Endodermal cell (in vitro differentiated cells): ENCODE measurements around the gene ANO6. TPM values are rescaled to one million over a fixed set of nuclear protein-coding genes. Genes with fewer than 3 reads are reported as not detected.

Experiments used
- DNase-seq: peaks from one replicate; pipeline ENCODE4 v3.0.0-alpha.2; 2017
- H3K27ac ChIP-seq: 2 replicates; pipeline ENCODE4 v1.5.1; 2013; ENCODE audit warnings: mild to moderate bottlenecking, low read depth, low read length, moderate library complexity
- H3K27me3 ChIP-seq: 2 replicates; pipeline ENCODE4 v1.6.1; 2013; ENCODE audit warnings: mild to moderate bottlenecking, low read length, moderate library complexity; ENCODE audit not compliant: insufficient read depth, control insufficient read depth, poor library complexity, severe bottlenecking
- H3K36me3 ChIP-seq: 2 replicates; pipeline ENCODE4 v1.7.0; 2013; ENCODE audit warnings: mild to moderate bottlenecking, low read length, moderate library complexity; ENCODE audit not compliant: control insufficient read depth, insufficient read depth
- H3K4me1 ChIP-seq: one replicate; pipeline ENCODE4 v1.7.0; 2013; ENCODE audit warnings: low read length; ENCODE audit not compliant: control insufficient read depth, insufficient read depth
- H3K4me3 ChIP-seq: 2 replicates; pipeline ENCODE4 v1.5.1; 2013; ENCODE audit warnings: mild to moderate bottlenecking, low read length, moderate library complexity
- H3K9ac ChIP-seq: 2 replicates; pipeline ENCODE4 v1.6.1; 2013; ENCODE audit warnings: mild to moderate bottlenecking, low read length, moderate library complexity; ENCODE audit not compliant: poor library complexity, severe bottlenecking; ENCODE audit errors: extremely low read depth
- H3K9me3 ChIP-seq: 2 replicates; pipeline ENCODE4 v1.6.1; 2013; ENCODE audit warnings: mild to moderate bottlenecking, low read length, moderate library complexity; ENCODE audit not compliant: control insufficient read depth
- H3K27ac Mint-ChIP-seq: 2 replicates; pipeline ENCODE4 v1.8.0; 2020; ENCODE audit warnings: mixed read lengths
- H3K27me3 Mint-ChIP-seq: 2 replicates; pipeline ENCODE4 v1.8.0; 2021; ENCODE audit warnings: mild to moderate bottlenecking, mixed read lengths; ENCODE audit not compliant: insufficient read depth
- H3K36me3 Mint-ChIP-seq: 2 replicates; pipeline ENCODE4 v1.8.0; 2020; ENCODE audit warnings: low read depth, mixed read lengths
- H3K4me1 Mint-ChIP-seq: 2 replicates; pipeline ENCODE4 v1.8.0; 2020; ENCODE audit warnings: mixed read lengths
- H3K4me3 Mint-ChIP-seq: 2 replicates; pipeline ENCODE4 v1.8.0; 2020; ENCODE audit warnings: mild to moderate bottlenecking, moderate library complexity, mixed read lengths
- H3K9me3 Mint-ChIP-seq: 2 replicates; pipeline ENCODE4 v1.8.0; 2020; ENCODE audit warnings: mild to moderate bottlenecking, mixed read lengths
- CTCF ChIP-seq: fragments of 200-600 bp; sonication (generic); conservative IDR thresholded peaks from 2 replicates; pipeline ENCODE4 v1.5.0; 2021; ENCODE audit warnings: antibody characterized with exemption, mild to moderate bottlenecking
- WGBS, 2 experiments: methylation state at CpG; one replicate each; pipeline versions ENCODE4 v1.1.5 to v1.1.7; 2013; ENCODE audit warnings: missing lambda C conversion rate in 2 of 2, mixed read lengths in 1 of 2; ENCODE audit not compliant: insufficient coverage in 1 of 2, insufficient read length in 1 of 2; 5-methylcytosine and 5-hydroxymethylcytosine counted together
- total RNA-seq, 2 donors: library from RNA; stranded (reverse); fragmentation: NEBNext Ultra II Directional in 1 of 2; extraction: Animal tissue kit (Norgen Biotek cat#: 25700) in 1 of 2; gene quantifications; 2 replicates in 1 of 2; 3 replicates in 1 of 2; pipeline ENCODE4 v1.2.1, GENCODE V29; 2021

Gene ANO6
- total RNA-seq, 2 donors from 2014 or later, result 53.5 to 55.2 TPM

- H3K27ac Mint-ChIP-seq, result no peak overlapping the region
- no peaks in the 10 kb centered on the region for H3K27me3 Mint-ChIP-seq
- TF ChIP-seq CTCF, result no peak
- DNase-seq, result no peak
- Histone ChIP-seq H3K27ac (no peak overlapping the region), H3K36me3 (peaks cover 66% of the 10 kb centered on the region), H3K9me3 (peaks cover 26% of the 10 kb centered on the region), H3K9ac (no peak overlapping the region), H3K4me1 (peaks cover 2% of the 10 kb centered on the region), H3K27me3 (no peaks in the 10 kb centered on the region), H3K4me3 (no peak overlapping the region)
- H3K4me1 Mint-ChIP-seq, result peaks cover 15% of the 10 kb centered on the region
- peaks cover 58% of the 10 kb centered on the region for H3K36me3 Mint-ChIP-seq
- H3K4me3 Mint-ChIP-seq, result no peak overlapping the region
- peaks cover 10% of the 10 kb centered on the region for H3K9me3 Mint-ChIP-seq
- WGBS, 2 experiments, result 92% methylated on average over 1 of the region's 1 CpG; no CpG with 5 or more reads in 1 of the 2 experiments
Measured at GRCh38 chr12:45349916-45350315, 134.0 kb downstream of the ANO6 start.

GRCh38 chr12:45350861-45351260, 135.0 kb downstream of the ANO6 start:
- peaks cover 63% of the 10 kb centered on the region for H3K36me3 Mint-ChIP-seq

GRCh38 chr12:45351921-45352670, 136.2 kb downstream of the ANO6 start:
- Mint-ChIP-seq H3K4me1 (peaks cover 15% of the 10 kb centered on the region), H3K27me3 (no peaks in the 10 kb centered on the region), H3K9me3 (peaks cover 10% of the 10 kb centered on the region), H3K4me3 (no peak overlapping the region), H3K27ac (no peak overlapping the region), H3K36me3 (peaks cover 71% of the 10 kb centered on the region)
- Histone ChIP-seq H3K4me3 (no peak overlapping the region), H3K36me3 (peaks cover 61% of the 10 kb centered on the region), H3K27me3 (no peaks in the 10 kb centered on the region), H3K4me1 (peaks cover 2% of the 10 kb centered on the region), H3K9ac (no peak overlapping the region), H3K9me3 (peaks cover 26% of the 10 kb centered on the region), H3K27ac (no peak overlapping the region)
- no peak for TF ChIP-seq CTCF
- 90 to 93% methylated on average over 4 to 9 of the region's 10 CpGs for WGBS, 2 experiments
- DNase-seq, result no peak

More at GRCh38 chr12:45350861-45351260, 135.0 kb downstream of the ANO6 start:
- 88 to 90% methylated on average over 1 to 3 of the region's 3 CpGs for whole genome bisulfite sequencing, 2 experiments
- DNase-seq, result no peak
- Histone ChIP-seq H3K27me3 (no peaks in the 10 kb centered on the region), H3K27ac (no peak overlapping the region), H3K4me3 (no peak overlapping the region), H3K36me3 (peaks cover 66% of the 10 kb centered on the region), H3K4me1 (peaks cover 2% of the 10 kb centered on the region), H3K9ac (no peak overlapping the region), H3K9me3 (peaks cover 26% of the 10 kb centered on the region)
- peaks cover 10% of the 10 kb centered on the region for H3K9me3 Mint-ChIP-seq
- H3K27me3 Mint-ChIP-seq, result no peaks in the 10 kb centered on the region
- TF ChIP-seq CTCF, result no peak
- no peak overlapping the region for H3K27ac Mint-ChIP-seq
- H3K4me3 Mint-ChIP-seq, result no peak overlapping the region
- H3K4me1 Mint-ChIP-seq, result peaks cover 16% of the 10 kb centered on the region
